Stimulated activated CD4-positive, alpha-beta T cell treated with anti-CD3 and anti-CD28 coated beads, Interleukin-4, amount 100 ng/mL, for 24 hours (primary cell): Measurements from ENCODE around the gene STARD5.
"Not testable (repeated sequence)": the region's sequence is repeated elsewhere in the genome, so short reads cannot be mapped to it uniquely, and the experiment has no call there.

Source experiments
- DNase-seq: peaks from one replicate; pipeline ENCODE4 v3.0.0-alpha.2; 2020

The STARD5 gene

GRCh38 chr15:81323944-81324881, at the start of gene STARD5:
Gene STARD5 (minus strand): TSS chr15:81324141. CDS start chr15:81324099, 42 bp downstream.
- DNase-seq = peak; percentile 98

DNA sequence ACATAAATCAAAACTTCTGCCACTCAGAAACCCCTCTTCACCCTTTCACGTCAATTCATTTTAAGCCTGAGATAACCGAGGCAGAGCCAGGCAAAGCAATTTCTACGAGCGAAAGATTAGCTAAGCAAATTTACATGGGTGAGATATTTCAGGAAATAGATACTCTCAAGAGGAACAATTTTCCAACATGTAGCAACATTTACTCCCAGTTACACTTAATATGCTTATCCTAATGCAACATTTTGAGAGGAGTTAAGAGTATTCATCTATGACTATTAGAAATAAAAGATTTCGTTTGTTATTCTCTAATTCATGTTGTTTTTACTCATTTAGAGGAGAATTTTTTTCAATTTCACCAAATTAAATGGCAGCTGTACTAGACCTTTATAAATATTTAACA, 49.2 kb upstream of the STARD5 start:
- no peak for DNase-seq

DNA sequence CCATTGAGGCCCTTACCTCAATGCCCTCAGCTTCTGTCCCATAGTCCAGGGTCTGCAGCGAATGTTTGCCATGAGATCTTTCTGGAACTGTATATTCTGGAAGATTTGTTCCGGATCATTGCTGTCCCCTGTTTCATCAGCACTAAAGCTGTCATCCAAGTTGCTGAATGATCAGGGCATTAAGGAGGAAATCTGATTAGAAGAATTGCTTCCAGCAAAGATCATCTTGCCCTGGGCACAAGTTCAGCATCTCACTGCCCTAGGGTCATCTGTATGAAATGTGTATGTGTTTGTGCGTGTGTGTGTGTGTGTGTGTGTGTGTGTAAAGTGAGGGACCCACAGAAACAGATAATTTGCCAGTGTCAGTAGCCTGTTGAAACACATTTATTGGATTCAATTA, 48.6 kb upstream of the STARD5 start:
- no peak for DNase-seq

GRCh38 chr15:81363718-81364500, 40.0 kb upstream of the STARD5 start:
- DNase-seq = no peak

- no peak for DNase-seq
Measured at GRCh38 chr15:81363276-81363675, 39.3 kb upstream of the STARD5 start.

DNA sequence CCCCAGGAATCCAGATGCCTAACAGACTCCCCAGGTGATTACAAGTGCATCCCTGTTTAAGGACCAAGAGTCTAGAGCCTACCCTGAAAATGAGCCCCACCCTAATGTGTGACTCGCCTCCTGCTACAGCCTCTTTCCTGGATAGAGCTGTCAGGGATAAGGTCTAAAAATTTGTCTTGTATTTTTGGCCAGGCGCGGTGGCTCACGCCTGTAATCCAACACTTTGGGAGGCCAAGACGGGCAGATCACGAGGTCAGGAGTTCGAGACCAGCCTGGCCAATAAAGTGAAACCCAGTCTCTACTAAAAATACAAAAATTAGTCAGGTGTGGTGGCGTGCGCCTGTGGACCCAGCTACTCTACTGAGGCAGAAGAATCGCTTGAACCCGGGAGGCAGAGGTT, 38.8 kb upstream of the STARD5 start:
- DNase-seq = no peak

- DNase-seq = no peak
Measured at GRCh38 chr15:81361891-81362290, 38.0 kb upstream of the STARD5 start.

DNA sequence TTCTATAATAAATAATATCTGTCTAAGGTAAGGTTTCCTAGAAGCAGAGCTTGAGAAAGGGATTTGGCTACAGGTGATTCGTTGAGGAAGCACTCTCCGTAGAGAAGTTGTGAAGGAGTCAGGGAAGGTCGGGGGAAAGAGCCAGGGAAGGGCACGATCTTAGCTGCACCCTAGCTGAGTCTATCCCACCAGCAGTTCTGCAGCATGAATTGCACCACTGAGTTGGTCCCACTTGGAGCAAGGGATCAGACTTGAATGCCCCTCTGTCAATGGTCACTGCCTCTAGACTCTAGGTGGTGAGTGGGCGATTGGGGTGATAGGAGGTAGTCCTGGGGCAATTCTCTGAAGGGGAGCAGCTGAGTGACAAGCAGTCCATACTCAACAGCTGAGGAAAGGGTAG, 36.5 kb upstream of the STARD5 start:
- no peak for DNase-seq

DNA sequence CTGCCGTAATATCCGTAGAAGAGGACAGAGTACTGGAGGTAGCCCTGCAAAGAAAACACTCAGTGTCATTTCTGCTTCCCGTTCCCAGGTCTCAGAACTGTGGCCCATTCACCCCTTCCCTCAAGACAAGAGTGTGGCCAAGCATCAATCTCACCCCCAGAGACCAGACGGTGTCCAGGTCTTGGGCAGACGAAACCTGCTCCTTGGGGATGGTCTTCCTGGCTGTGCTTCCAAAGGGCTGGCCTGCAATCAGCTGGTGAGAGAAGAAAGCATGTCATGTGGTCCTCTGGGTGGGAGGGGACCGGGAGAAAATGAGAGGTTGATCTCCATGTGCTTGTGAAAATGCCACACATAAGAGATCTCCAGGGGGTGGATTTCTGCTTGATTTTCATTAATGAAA, 34.3 kb upstream of the STARD5 start:
- no peak for DNase-seq

DNA sequence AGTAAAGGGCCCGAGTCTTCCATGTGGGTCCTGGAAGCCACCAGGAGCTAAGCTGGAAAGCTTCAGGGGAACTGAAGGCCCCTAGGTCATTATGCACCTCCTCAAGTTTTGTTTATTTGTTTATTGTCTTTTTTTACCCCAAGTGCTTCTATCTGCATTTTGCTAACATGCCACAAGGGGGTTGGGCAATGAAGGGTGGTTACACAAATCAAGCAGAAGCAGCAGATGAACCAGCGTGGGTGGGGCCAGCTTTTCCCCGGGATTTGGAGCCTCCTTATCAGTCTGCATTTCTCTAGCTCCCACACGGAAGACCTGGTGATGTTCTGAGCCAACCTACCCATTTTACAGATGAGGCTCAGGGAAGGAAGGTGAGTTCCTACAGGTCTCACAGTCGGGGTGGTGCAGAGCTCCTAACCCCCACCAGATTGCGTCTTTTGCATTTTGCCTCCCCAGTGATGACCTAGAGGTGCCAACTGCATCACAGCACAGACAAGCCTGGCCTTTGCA, 33.3 kb upstream of the STARD5 start:
- no peak for DNase-seq

DNA sequence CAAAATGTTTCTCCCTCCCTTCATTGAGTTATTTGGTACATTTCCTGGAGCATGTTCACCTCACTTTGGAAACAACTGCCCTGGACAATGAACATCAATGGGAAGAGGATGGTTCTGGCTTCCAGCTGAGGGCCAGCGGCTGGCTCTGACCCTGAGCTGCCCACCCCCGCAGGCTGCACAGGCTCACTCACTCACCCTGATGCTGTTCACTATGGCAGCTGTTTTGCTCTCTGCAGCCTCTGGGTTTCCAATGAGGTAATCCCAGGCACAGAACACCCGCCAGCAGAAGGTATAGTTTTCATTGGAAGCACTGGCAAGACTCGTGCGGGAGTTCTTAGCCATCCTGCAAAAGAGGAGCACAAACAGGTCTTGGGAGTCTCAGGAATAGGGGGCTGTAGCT, 32.3 kb upstream of the STARD5 start:
- DNase-seq = no peak

- DNase-seq = no peak
Measured at GRCh38 chr15:81351651-81352050, 27.7 kb upstream of the STARD5 start.

GRCh38 chr15:81349271-81349670, 25.3 kb upstream of the STARD5 start:
- no peak for DNase-seq

DNA sequence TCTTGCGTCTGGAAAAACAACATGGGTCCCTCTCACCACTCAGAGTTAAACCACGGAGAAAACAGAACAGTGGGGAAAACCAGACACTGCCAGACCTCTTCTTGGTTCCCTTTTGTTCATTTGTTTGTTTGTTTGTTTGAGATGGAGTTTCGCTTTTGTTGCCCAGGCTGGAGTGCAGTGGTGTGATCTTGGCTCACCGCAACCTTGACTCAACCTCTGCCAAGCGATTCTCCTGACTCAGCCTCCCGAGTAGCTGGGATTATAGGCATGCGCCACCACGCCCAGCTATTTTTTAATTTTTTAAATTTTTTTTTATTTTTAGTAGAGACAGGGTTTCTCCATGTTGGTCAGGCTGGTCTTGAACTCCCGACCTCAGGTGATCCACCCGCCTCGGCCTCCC, 24.8 kb upstream of the STARD5 start:
- not testable (repeated sequence) for DNase-seq

DNA sequence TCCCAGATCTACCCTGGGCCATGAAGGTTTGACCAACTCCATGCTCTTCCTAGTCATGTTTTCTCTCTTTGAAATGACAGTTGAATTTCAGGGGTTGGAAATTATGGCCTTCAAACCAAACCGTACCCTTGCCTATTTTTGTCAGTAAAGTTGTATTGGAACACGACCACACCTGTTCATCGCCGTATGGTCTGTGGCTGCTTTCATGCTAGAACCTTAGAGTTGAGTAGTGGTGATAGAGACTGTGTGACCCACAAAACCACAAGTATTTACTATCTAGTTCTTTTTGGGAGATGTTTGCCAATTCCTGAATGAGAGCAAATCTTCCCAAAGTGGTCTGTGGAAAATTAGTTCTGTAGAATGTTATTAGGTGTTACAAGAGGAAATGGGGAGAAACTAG, 24.0 kb upstream of the STARD5 start:
- no peak for DNase-seq

GRCh38 chr15:81346611-81347010, 22.7 kb upstream of the STARD5 start:
- no peak for DNase-seq

GRCh38 chr15:81343371-81343770, 19.4 kb upstream of the STARD5 start:
- no peak for DNase-seq

DNA sequence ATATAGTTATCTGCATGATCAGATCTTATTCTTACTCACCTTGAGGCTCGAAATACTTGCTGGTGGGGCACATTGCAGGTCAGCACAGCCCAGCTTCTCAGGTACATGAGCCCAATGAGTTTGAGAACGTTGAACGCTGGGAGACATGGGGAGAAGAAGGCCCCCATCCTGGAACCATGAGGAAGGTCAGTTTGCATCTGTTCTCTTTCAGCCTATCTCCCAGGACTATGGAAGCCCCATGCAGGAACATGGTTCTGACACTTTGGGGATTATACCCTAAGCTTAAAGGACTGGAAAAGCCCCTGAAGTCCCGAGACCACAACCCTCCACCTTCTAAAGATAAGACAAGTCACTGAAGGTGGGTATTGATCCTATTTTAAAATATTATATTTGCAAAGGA, 17.4 kb upstream of the STARD5 start:
- no peak for DNase-seq

- DNase-seq = no peak
Measured at GRCh38 chr15:81339851-81340250, 15.9 kb upstream of the STARD5 start.

- DNase-seq = no peak
Measured at GRCh38 chr15:81339321-81339720, 15.4 kb upstream of the STARD5 start.

DNA sequence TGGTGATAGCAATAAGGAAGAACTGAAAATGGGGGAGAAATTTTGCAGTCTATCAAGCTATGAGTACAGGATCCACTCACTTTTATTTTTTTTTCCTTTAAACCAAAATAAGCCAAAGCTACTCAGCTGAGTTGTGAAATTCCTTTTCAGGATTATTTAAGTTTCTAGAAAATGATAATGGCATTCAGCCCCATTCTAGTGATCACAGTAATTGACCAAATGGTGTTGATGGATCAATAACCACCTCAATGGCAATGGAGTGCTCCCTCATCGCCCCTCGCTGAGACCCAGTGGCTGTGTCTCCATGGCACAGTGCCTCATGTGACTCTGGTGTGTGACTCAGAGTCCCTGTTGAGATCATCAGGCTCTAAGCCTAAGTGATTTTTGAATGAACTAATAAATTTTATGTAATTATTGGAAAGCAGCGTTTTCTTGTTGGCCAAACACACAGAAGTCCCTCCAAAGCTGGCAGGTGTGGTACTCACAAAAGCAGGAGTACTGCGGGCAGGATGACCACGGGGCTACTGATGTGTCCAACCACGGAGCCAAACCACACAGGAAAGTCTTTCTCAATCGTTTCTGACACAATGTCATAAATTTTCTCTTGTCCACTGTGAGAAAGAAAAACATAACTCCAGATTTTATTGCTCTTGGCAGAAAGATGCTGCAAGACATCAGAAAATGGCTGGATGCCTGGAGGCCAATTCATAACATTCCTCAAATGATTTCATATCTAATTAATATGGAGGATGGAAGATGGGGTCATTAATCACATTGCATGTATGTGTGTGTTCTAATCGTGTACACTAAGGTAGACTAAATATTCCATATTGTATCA, 14.4 kb upstream of the STARD5 start:
- DNase-seq = no peak

GRCh38 chr15:81337713-81338157, 13.8 kb upstream of the STARD5 start:
- DNase-seq = no peak

GRCh38 chr15:81337241-81337640, 13.3 kb upstream of the STARD5 start:
- DNase-seq = no peak
